Ovary (tissue), 9 donors: ENCODE results near the gene DOC2B. TPM values are rescaled to one million over a fixed set of nuclear protein-coding genes. Genes with fewer than 3 reads are reported as not detected.
A peak's percentile ranks its signal among the peaks of the same experiment; 100 is the strongest.
"Not testable (repeated sequence)": the region's sequence is repeated elsewhere in the genome, so short reads cannot be mapped to it uniquely, and the experiment has no call there.

Experiments used
- DNase-seq, 5 donors: peaks; one replicate each; pipeline ENCODE4 v3.0.0-alpha.2; 2019 to 2020
- H3K27ac ChIP-seq, 2 donors: fragments of 200-600 bp; one replicate each; pipeline versions ENCODE4 v1.5.1 to v1.8.0; 2019 to 2022
- H3K27me3 ChIP-seq: fragments of 200-600 bp; one replicate; pipeline ENCODE4 v1.8.0; 2022
- H3K36me3 ChIP-seq: fragments of 200-600 bp; sonication (generic); one replicate; pipeline ENCODE4 v1.5.1; 2019
- H3K4me1 ChIP-seq: one replicate; pipeline ENCODE4 v1.8.1; 2013; ENCODE audit warnings: mild to moderate bottlenecking, moderate library complexity; ENCODE audit not compliant: insufficient read depth
- H3K4me3 ChIP-seq: fragments of 200-600 bp; sonication (generic); one replicate; pipeline ENCODE4 v1.5.1; 2017
- H3K9me3 ChIP-seq, 2 donors: fragments of 200-600 bp in 1 of 2; sonication (generic) in 1 of 2; one replicate each; pipeline versions ENCODE4 v1.5.1 to v1.8.1; 2013 to 2019; ENCODE audit warnings: mild to moderate bottlenecking in 1 of 2, moderate library complexity in 1 of 2
- CTCF ChIP-seq, 3 donors: fragments of 450-650 bp in 2 of 3; fragments of 200-600 bp in 1 of 3; IDR thresholded peaks; one replicate each; pipeline versions ENCODE4 v1.5.1 to v1.8.0; 2016 to 2022; ENCODE audit warnings: antibody characterized with exemption in 3 of 3, mild to moderate bottlenecking in 1 of 3
- EP300 ChIP-seq: sonication (generic); formaldehyde crosslinking; IDR thresholded peaks from one replicate; pipeline ENCODE4 v1.6.1; 2017; ENCODE audit warnings: antibody characterized with exemption
- POLR2A ChIP-seq: fragments of 450-650 bp; IDR thresholded peaks from one replicate; pipeline ENCODE4 v1.6.1; 2017; ENCODE audit warnings: antibody characterized with exemption, mild to moderate bottlenecking, moderate library complexity
- WGBS, 3 donors: extraction: QIAGEN DNeasy Blood & Tissue Kit in 1 of 3; methylation state at CpG; one replicate each; pipeline versions ENCODE4 v1.1.5 to v1.1.7; 2013 to 2017; 5-methylcytosine and 5-hydroxymethylcytosine counted together
- intact Hi-C, 4 donors: fragments of 100-400 bp; cut with DNase I; formaldehyde crosslinking; loops; one replicate each; pipeline versions ENCODE4 v1.11.0 to v1.15.1; 2022 to 2023
- polyA plus RNA-seq, 2 donors: library from polyadenylated mRNA; stranded (reverse); fragments of 200-250 nt in 1 of 2; fragments of 350-450 nt in 1 of 2; fragmentation: Illumina TruSeq in 1 of 2; extraction: RNeasy Lipid Tissue Mini Kit (QIAGEN cat#74804) in 1 of 2; gene quantifications; one replicate each; pipeline ENCODE4 v1.2.3, GENCODE V29; 2013 to 2014
- total RNA-seq, 7 donors: library from RNA; depleted of rRNA in 2 of 7; stranded (reverse); fragments of >200 nt in 2 of 7; fragmentation: NEBNext Ultra II Directional in 3 of 7; extraction: Animal tissue kit (Norgen Biotek cat#: 25700) in 3 of 7; gene quantifications; one replicate each; pipeline versions ENCODE4 v1.1.0 to v1.2.4, GENCODE V29; 2016 to 2023
- donor health status: DM: no; HTN: no; CAD: no; lungs with moderate emphysema.
- donor health status: DM: no; HTN: no; CAD: no.
- donor health status: Bipolar disorder and iron deficiency.
- donor health status: DM: yes; HTN: yes; CAD: no.
- donor health status: DM: no; HTN: no; CAD: no.
- donor health status: DM: yes; HTN: yes; CAD: no.

Gene DOC2B
- total and polyA plus RNA-seq, 9 donors: 0.83 to 4.5 (median 2.0) TPM

DNA sequence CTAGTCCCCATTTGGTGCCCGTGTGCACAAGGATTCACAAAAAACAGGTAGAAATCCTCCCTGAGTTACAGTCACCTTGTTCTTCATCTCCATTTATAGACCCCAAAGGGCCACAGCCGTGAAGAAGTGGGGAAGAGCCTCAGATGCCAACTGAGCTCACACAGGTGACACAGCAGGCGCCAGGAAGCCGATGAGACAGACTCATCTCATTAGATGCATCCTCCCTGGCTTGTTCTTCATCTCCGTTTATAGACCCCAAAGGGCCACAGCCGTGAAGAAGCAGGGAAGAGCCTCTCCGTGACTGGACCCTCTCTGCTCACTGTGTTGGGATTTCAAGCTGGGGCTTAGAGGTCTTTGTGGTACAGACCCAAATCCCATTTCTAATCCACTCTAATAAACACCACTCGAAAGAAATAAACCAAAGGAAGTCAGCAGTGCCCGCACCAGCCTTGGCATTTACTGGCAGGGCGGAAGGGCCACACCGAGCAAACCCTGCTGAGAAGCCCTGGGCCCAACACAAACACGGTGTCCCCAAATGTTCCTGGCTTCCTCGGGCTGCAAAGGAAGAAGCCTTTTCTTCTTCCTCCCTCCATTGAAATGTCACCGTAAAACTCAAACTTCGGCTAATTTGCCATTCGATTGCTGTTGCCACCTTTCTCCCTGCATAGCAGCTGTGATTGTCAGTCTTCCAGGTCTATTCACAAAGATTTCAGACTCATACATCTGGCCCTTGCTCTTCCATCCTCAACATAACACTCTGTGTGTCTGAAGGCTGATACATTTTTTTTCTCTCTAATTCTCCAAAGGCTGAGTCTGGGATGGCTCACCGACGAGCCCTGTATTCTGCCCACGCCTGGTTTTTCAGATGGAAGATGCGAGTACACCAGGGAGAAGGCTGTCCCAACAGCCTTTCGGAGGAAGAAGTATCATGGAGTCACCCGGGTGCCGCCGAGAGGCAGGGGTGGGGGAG is 44.9 kb upstream of the DOC2B start:
- TF ChIP-seq POLR2A (no peak), EP300 (no peak), CTCF (IDR thresholded peaks at IDR 0.05) (no peak)
- 84% methylated on average over 24 of the region's 24 CpGs for WGBS, 3 donors
- H3K4me1 ChIP-seq: no peaks in the 10 kb centered on the region
- H3K4me3 ChIP-seq: no peak overlapping the region
- no peaks in the 10 kb centered on the region for H3K9me3 ChIP-seq
- no peaks in the 10 kb centered on the region for H3K27me3 ChIP-seq
- H3K27ac ChIP-seq: no peak overlapping the region
- no peaks in the 10 kb centered on the region for H3K36me3 ChIP-seq
- peak in 1 of 5 donors; percentile 11 for DNase-seq
- intact Hi-C loops: no loop called here

DNA sequence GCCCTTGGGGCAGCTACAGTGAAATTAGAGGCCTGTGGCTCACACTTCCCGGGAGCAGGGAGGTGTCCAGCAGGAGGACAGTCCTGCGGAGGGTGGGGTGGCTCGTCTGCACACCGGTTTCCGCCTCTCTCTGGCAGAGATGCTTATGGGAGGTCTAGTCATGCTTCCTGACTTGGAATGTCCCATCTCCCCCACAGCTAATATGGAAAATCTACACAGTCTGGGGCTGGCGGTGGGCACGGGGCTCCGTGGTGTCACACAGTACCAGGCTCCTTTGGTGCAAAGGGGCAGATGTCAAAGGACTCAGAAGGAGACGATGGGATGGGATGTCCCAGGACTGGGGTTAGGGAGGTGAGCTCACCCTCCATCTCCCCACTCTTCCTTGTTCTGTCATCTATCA is 44.1 kb upstream of the DOC2B start:
- TF ChIP-seq EP300 (no peak), POLR2A (no peak), CTCF (IDR thresholded peaks at IDR 0.05) (no peak)
- DNase-seq: peak in 2 of 5 donors; percentile 4 to 10
- 88 to 94% (median 94%) methylated on average over 9 of the region's 9 CpGs for WGBS, 3 donors

DNA sequence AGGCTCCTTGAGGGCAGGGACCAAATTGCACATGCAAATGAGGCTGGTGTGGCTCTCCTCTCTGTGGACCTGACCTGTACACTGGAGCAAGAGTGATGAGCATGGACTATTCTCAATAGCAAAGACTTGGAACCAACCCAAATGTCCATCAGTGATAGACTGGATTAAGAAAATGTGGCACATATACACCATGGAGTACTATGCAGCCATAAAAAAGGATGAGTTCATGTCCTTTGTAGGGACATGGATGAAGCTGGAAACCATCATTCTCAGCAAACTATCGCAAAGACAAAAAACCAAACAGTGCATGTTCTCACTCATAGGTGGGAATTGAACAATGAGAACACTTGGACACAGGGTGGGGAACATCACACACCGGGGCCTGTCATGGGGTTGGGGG is 43.1 kb upstream of the DOC2B start:
- H3K4me1 ChIP-seq, H3K27ac ChIP-seq, intact Hi-C loops, H3K9me3 ChIP-seq, H3K4me3 ChIP-seq, DNase-seq, H3K27me3 ChIP-seq, H3K36me3 ChIP-seq: not testable (repeated sequence)
- 89 to 99% (median 92%) methylated on average over 2 of the region's 2 CpGs for WGBS, 3 donors

More for the DNA sequence above, 44.1 kb upstream of the DOC2B start:
- intact Hi-C loops: no loop called here
- no peaks in the 10 kb centered on the region for H3K27me3 ChIP-seq
- H3K27ac ChIP-seq: no peak overlapping the region
- no peaks in the 10 kb centered on the region for H3K4me1 ChIP-seq
- H3K9me3 ChIP-seq: no peaks in the 10 kb centered on the region
- H3K4me3 ChIP-seq: no peak overlapping the region
- H3K36me3 ChIP-seq: no peaks in the 10 kb centered on the region

- no peaks in the 10 kb centered on the region for H3K9me3 ChIP-seq
- DNase-seq: peak in 2 of 5 donors; percentile 6 to 14
- H3K27me3 ChIP-seq: no peaks in the 10 kb centered on the region
- TF ChIP-seq CTCF (IDR thresholded peaks at IDR 0.05) (no peak), POLR2A (no peak), EP300 (no peak)
- H3K4me1 ChIP-seq: no peaks in the 10 kb centered on the region
- H3K27ac ChIP-seq: no peak overlapping the region
- no peaks in the 10 kb centered on the region for H3K36me3 ChIP-seq
- 80 to 88% (median 87%) methylated on average over 12 of the region's 12 CpGs for WGBS, 3 donors
- intact Hi-C loops: no loop called here
- no peak overlapping the region for H3K4me3 ChIP-seq
Measured at GRCh38 chr17:223723-224471, 42.4 kb upstream of the DOC2B start.
